GM23338 (cell line): ENCODE results near the gene TTLL9. TPM values are rescaled to one million over a fixed set of nuclear protein-coding genes. Genes with fewer than 3 reads are reported as not detected.
A peak's percentile ranks its signal among the peaks of the same experiment; 100 is the strongest.

Source experiments
- ATAC-seq: fragments of 200-7000 bp; cut with Tn5 transposase; 3 replicates; pipeline ENCODE4 v1.9.1; 2020
- DNase-seq: peaks from one replicate; pipeline ENCODE4 v3.0.0-alpha.2; 2015; ENCODE audit warnings: low spot score
- H2AFZ ChIP-seq: fragments of 200-600 bp; sonication (generic); 2 replicates; pipeline ENCODE4 v1.8.0; 2016; ENCODE audit warnings: antibody characterized with exemption, mild to moderate bottlenecking, moderate library complexity
- H3F3A ChIP-seq: fragments of 200-600 bp; sonication (generic); replicated peaks from 2 replicates; pipeline ENCODE4 v1.8.0; 2017; ENCODE audit warnings: antibody characterized with exemption, mixed run types, low read depth
- H3K27ac ChIP-seq: fragments of 200-600 bp; sonication (generic); 2 replicates; pipeline ENCODE4 v1.6.1; 2016; ENCODE audit warnings: low read depth
- H3K27me3 ChIP-seq: fragments of 200-600 bp; sonication (generic); 2 replicates; pipeline ENCODE4 v1.8.0; 2016; ENCODE audit warnings: mild to moderate bottlenecking, mixed run types, moderate library complexity; ENCODE audit not compliant: insufficient read depth
- H3K36me3 ChIP-seq: fragments of 200-600 bp; sonication (generic); 2 replicates; pipeline ENCODE4 v1.8.0; 2016; ENCODE audit warnings: mild to moderate bottlenecking; ENCODE audit not compliant: insufficient read depth
- H3K4me1 ChIP-seq: fragments of 200-600 bp; sonication (generic); 2 replicates; pipeline ENCODE4 v1.8.0; 2016; ENCODE audit warnings: mild to moderate bottlenecking, moderate library complexity; ENCODE audit not compliant: insufficient read depth
- H3K4me2 ChIP-seq: fragments of 200-600 bp; sonication (generic); 2 replicates; pipeline ENCODE4 v1.7.1; 2017; ENCODE audit warnings: mixed run types
- H3K4me3 ChIP-seq: fragments of 200-600 bp; sonication (generic); 2 replicates; pipeline ENCODE4 v1.6.1; 2016; ENCODE audit warnings: mixed run types
- H3K79me2 ChIP-seq: fragments of 200-600 bp; sonication (generic); replicated peaks from 2 replicates; pipeline ENCODE4 v1.8.0; 2017; ENCODE audit warnings: mild to moderate bottlenecking; ENCODE audit not compliant: insufficient read depth
- H3K9me2 ChIP-seq: fragments of 200-600 bp; sonication (generic); 2 replicates; pipeline ENCODE4 v1.8.0; 2017; ENCODE audit not compliant: insufficient read depth
- H4K20me1 ChIP-seq: fragments of 200-600 bp; sonication (generic); replicated peaks from 2 replicates; pipeline ENCODE4 v1.8.0; 2017; ENCODE audit warnings: mild to moderate bottlenecking; ENCODE audit not compliant: insufficient read depth
- H3K27ac Mint-ChIP-seq: 2 replicates; pipeline ENCODE4 v1.8.0; 2020; ENCODE audit warnings: inconsistent platforms, mild to moderate bottlenecking, moderate library complexity, mixed read lengths
- H3K27me3 Mint-ChIP-seq: 3 replicates; pipeline ENCODE4 v1.8.0; 2022; ENCODE audit warnings: low read depth, mild to moderate bottlenecking, moderate library complexity, mixed read lengths, inconsistent platforms; ENCODE audit not compliant: insufficient read depth, poor library complexity
- H3K36me3 Mint-ChIP-seq: 3 replicates; pipeline ENCODE4 v1.8.0; 2021; ENCODE audit warnings: low read depth, mild to moderate bottlenecking, inconsistent platforms, moderate library complexity, mixed read lengths
- H3K4me1 Mint-ChIP-seq: 3 replicates; pipeline ENCODE4 v1.8.0; 2020; ENCODE audit warnings: mild to moderate bottlenecking, inconsistent platforms, mixed read lengths
- H3K4me3 Mint-ChIP-seq: 3 replicates; pipeline ENCODE4 v1.8.0; 2021; ENCODE audit warnings: moderate library complexity, mild to moderate bottlenecking, inconsistent platforms, mixed read lengths
- H3K9me3 Mint-ChIP-seq: 3 replicates; pipeline ENCODE4 v1.8.0; 2020; ENCODE audit warnings: moderate library complexity, mild to moderate bottlenecking, inconsistent platforms, mixed read lengths
- CREB1 ChIP-seq: fragments of 250-450 bp; sonication (Bioruptor Pico); IDR thresholded peaks from 2 replicates; pipeline ENCODE4 v1.5.0; 2020; ENCODE audit warnings: low read depth, mild to moderate bottlenecking, moderate library complexity
- EZH2 ChIP-seq: fragments of 200-600 bp; sonication (generic); IDR thresholded peaks from one replicate; pipeline ENCODE4 v1.8.0; 2017; ENCODE audit warnings: antibody characterized with exemption, mild to moderate bottlenecking, low read depth; ENCODE audit not compliant: unreplicated experiment
- EZH2phosphoT487 ChIP-seq: fragments of 200-600 bp; sonication (generic); IDR thresholded peaks from one replicate; pipeline ENCODE4 v1.8.1; 2018; ENCODE audit warnings: antibody characterized with exemption; ENCODE audit not compliant: unreplicated experiment
- JUNB ChIP-seq: IDR thresholded peaks from one replicate; pipeline ENCODE4 v1.6.1; 2016; ENCODE audit warnings: antibody characterized with exemption; ENCODE audit not compliant: unreplicated experiment
- NANOG ChIP-seq: IDR thresholded peaks from 2 replicates; pipeline ENCODE4 v1.6.1; 2016; ENCODE audit warnings: antibody characterized with exemption, borderline replicate concordance
- POLR2AphosphoS5 ChIP-seq: IDR thresholded peaks from 2 replicates; pipeline ENCODE4 v1.6.1; 2016; ENCODE audit warnings: antibody characterized with exemption, low read depth
- STAT1 ChIP-seq: IDR thresholded peaks from one replicate; pipeline ENCODE4 v1.6.1; 2016; ENCODE audit warnings: antibody characterized with exemption; ENCODE audit not compliant: unreplicated experiment
- ZNF114 ChIP-seq: fragments of 250-450 bp; sonication (Bioruptor Pico); IDR thresholded peaks from 2 replicates; pipeline ENCODE4 v1.5.0; 2020; ENCODE audit warnings: mild to moderate bottlenecking, moderate library complexity
- ZNF331 ChIP-seq: fragments of 250-450 bp; sonication (Bioruptor Pico); IDR thresholded peaks from 2 replicates; pipeline ENCODE4 v1.5.0; 2020; ENCODE audit warnings: low read depth, mild to moderate bottlenecking, moderate library complexity
- polyA plus RNA-seq: library from polyadenylated mRNA; unstranded; fragments of >200 nt; fragmentation: Nextera tagmentation; extraction: Ambion mirVana; gene quantifications from 2 replicates; pipeline ENCODE4 v1.2.1, GENCODE V29; 2016
- total RNA-seq: library from RNA; depleted of rRNA; stranded (reverse); fragments of >200 nt; shearing (Covaris generic); gene quantifications from 2 replicates; pipeline ENCODE4 v1.2.3, GENCODE V29; 2014
- TF ChIP-seq, protein P1 (sequence below): IDR thresholded peaks from 2 replicates; pipeline ENCODE4 v1.6.1; 2016; ENCODE audit warnings: antibody characterized with exemption
- TF ChIP-seq, protein P2 (sequence below): IDR thresholded peaks from one replicate; pipeline ENCODE4 v1.6.1; 2018; ENCODE audit warnings: antibody characterized with exemption; ENCODE audit not compliant: unreplicated experiment
- TF ChIP-seq, protein P3 (sequence below), 2 experiments: fragments of 200-600 bp in 1 of 2; sonication (generic) in 1 of 2; conservative IDR thresholded peaks; 2 replicates each; pipeline versions ENCODE4 v1.5.1 to v1.6.1; 2016 to 2017; ENCODE audit warnings: antibody characterized with exemption in 2 of 2, low read depth in 2 of 2, mild to moderate bottlenecking in 2 of 2, moderate library complexity in 1 of 2
- TF ChIP-seq, protein P4 (sequence below): fragments of 250-450 bp; sonication (Bioruptor Pico); IDR thresholded peaks from 2 replicates; pipeline ENCODE4 v1.5.0; 2020; ENCODE audit warnings: mild to moderate bottlenecking, moderate library complexity

TTLL9 gene
- total and polyA plus RNA-seq, 2 experiments from 2014 or later = not detected

DNA sequence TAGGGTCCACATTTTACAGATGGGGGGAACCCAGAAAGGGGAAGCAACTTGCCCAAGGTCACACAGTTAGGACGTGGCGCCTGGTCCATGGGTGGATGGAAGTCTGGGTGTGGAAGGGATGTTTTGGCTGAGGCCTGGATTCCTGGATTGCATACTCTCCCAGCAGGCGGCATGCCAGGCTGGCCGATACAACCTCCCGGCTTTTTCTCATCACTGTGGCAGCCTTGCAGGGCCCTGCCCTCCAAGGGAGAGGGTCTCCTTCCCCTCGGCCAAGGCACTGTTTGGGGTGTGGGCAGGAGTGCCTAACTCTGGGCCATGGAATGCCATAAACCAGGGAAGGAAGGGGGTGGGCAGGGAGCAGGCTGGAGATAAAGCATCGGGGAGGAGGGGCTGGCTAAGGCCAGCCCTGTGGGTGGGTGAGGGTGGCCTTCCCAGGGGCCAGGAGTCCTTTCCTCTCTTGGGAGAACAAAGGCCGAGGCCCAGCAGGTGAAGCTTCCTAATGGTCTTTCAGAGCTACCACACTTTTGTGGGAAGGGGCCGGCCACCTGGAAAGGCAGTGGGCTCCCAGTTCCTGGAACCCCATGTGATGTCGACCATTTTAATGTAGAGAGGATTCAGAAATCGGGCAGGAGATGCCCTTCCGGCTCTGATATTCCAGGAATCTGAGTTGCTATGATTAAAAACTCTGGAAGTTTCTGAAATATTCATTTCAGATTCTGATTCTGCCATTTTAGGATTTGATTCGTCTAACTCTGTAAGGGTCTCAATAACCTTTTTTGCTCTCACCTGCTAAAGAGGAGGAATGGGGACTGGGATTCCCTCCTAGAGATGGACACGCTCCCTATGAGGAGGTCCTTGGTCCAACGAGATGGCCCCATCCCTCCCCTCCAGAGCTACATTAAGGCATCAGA, 29.3 kb upstream of the TTLL9 start:
- 0 out of 2 replicates have a peak overlapping the region, but pooled peaks have one; percentile 20 for H3K4me2 ChIP-seq
- H3K27ac Mint-ChIP-seq = no peak overlapping the region
- 0 out of 2 replicates have a peak, but pooled peaks cover 5% of the 10 kb centered on the region for H3K9me2 ChIP-seq
- no peak overlapping the region; the same call in 2 of the 3 replicates for H3K4me3 Mint-ChIP-seq
- H4K20me1 ChIP-seq = no peaks in the 10 kb centered on the region
- H3F3A ChIP-seq = 0 out of 2 replicates have a peak, but pooled peaks cover 2% of the 10 kb centered on the region
- H3K36me3 Mint-ChIP-seq = no peaks in the 10 kb centered on the region
- peaks cover 27% of the 10 kb centered on the region for H3K4me1 Mint-ChIP-seq
- no peaks in the 10 kb centered on the region for H3K79me2 ChIP-seq
- H3K36me3 ChIP-seq = no peaks in the 10 kb centered on the region
- DNase-seq = no peak
- no peaks in the 10 kb centered on the region for H3K27me3 ChIP-seq
- peak; percentile 7; the same call in 1 of the 3 replicates for ATAC-seq
- H2AFZ ChIP-seq = peak overlapping the region; percentile 80
- no peak overlapping the region for H3K27ac ChIP-seq
- H3K4me1 ChIP-seq = peaks cover 21% of the 10 kb centered on the region; the same call in 1 of the 2 replicates
- H3K27me3 Mint-ChIP-seq = peaks cover 4% of the 10 kb centered on the region
- H3K4me3 ChIP-seq = no peak overlapping the region
- H3K9me3 Mint-ChIP-seq = peaks cover 15% of the 10 kb centered on the region; the same call in 2 of the 3 replicates
- TF ChIP-seq STAT1 (no peak), ZNF114 (CRISPR knock-in tag) (no peak), EZH2phosphoT487 (no peak), NANOG (no peak), ZNF331 (CRISPR knock-in tag) (no peak), POLR2AphosphoS5 (no peak), EZH2 (no peak), CREB1 (CRISPR knock-in tag) (no peak), JUNB (no peak)
- TF ChIP-seq, protein P1, sequence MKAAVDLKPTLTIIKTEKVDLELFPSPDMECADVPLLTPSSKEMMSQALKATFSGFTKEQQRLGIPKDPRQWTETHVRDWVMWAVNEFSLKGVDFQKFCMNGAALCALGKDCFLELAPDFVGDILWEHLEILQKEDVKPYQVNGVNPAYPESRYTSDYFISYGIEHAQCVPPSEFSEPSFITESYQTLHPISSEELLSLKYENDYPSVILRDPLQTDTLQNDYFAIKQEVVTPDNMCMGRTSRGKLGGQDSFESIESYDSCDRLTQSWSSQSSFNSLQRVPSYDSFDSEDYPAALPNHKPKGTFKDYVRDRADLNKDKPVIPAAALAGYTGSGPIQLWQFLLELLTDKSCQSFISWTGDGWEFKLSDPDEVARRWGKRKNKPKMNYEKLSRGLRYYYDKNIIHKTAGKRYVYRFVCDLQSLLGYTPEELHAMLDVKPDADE = no peak
- TF ChIP-seq, protein P2, sequence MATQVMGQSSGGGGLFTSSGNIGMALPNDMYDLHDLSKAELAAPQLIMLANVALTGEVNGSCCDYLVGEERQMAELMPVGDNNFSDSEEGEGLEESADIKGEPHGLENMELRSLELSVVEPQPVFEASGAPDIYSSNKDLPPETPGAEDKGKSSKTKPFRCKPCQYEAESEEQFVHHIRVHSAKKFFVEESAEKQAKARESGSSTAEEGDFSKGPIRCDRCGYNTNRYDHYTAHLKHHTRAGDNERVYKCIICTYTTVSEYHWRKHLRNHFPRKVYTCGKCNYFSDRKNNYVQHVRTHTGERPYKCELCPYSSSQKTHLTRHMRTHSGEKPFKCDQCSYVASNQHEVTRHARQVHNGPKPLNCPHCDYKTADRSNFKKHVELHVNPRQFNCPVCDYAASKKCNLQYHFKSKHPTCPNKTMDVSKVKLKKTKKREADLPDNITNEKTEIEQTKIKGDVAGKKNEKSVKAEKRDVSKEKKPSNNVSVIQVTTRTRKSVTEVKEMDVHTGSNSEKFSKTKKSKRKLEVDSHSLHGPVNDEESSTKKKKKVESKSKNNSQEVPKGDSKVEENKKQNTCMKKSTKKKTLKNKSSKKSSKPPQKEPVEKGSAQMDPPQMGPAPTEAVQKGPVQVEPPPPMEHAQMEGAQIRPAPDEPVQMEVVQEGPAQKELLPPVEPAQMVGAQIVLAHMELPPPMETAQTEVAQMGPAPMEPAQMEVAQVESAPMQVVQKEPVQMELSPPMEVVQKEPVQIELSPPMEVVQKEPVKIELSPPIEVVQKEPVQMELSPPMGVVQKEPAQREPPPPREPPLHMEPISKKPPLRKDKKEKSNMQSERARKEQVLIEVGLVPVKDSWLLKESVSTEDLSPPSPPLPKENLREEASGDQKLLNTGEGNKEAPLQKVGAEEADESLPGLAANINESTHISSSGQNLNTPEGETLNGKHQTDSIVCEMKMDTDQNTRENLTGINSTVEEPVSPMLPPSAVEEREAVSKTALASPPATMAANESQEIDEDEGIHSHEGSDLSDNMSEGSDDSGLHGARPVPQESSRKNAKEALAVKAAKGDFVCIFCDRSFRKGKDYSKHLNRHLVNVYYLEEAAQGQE = no peak
- TF ChIP-seq, protein P3, sequence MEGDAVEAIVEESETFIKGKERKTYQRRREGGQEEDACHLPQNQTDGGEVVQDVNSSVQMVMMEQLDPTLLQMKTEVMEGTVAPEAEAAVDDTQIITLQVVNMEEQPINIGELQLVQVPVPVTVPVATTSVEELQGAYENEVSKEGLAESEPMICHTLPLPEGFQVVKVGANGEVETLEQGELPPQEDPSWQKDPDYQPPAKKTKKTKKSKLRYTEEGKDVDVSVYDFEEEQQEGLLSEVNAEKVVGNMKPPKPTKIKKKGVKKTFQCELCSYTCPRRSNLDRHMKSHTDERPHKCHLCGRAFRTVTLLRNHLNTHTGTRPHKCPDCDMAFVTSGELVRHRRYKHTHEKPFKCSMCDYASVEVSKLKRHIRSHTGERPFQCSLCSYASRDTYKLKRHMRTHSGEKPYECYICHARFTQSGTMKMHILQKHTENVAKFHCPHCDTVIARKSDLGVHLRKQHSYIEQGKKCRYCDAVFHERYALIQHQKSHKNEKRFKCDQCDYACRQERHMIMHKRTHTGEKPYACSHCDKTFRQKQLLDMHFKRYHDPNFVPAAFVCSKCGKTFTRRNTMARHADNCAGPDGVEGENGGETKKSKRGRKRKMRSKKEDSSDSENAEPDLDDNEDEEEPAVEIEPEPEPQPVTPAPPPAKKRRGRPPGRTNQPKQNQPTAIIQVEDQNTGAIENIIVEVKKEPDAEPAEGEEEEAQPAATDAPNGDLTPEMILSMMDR (conservative IDR thresholded peaks at IDR 0.05; ENCODE audit: low read depth in 2 of 2) = no peak
- TF ChIP-seq, protein P4, sequence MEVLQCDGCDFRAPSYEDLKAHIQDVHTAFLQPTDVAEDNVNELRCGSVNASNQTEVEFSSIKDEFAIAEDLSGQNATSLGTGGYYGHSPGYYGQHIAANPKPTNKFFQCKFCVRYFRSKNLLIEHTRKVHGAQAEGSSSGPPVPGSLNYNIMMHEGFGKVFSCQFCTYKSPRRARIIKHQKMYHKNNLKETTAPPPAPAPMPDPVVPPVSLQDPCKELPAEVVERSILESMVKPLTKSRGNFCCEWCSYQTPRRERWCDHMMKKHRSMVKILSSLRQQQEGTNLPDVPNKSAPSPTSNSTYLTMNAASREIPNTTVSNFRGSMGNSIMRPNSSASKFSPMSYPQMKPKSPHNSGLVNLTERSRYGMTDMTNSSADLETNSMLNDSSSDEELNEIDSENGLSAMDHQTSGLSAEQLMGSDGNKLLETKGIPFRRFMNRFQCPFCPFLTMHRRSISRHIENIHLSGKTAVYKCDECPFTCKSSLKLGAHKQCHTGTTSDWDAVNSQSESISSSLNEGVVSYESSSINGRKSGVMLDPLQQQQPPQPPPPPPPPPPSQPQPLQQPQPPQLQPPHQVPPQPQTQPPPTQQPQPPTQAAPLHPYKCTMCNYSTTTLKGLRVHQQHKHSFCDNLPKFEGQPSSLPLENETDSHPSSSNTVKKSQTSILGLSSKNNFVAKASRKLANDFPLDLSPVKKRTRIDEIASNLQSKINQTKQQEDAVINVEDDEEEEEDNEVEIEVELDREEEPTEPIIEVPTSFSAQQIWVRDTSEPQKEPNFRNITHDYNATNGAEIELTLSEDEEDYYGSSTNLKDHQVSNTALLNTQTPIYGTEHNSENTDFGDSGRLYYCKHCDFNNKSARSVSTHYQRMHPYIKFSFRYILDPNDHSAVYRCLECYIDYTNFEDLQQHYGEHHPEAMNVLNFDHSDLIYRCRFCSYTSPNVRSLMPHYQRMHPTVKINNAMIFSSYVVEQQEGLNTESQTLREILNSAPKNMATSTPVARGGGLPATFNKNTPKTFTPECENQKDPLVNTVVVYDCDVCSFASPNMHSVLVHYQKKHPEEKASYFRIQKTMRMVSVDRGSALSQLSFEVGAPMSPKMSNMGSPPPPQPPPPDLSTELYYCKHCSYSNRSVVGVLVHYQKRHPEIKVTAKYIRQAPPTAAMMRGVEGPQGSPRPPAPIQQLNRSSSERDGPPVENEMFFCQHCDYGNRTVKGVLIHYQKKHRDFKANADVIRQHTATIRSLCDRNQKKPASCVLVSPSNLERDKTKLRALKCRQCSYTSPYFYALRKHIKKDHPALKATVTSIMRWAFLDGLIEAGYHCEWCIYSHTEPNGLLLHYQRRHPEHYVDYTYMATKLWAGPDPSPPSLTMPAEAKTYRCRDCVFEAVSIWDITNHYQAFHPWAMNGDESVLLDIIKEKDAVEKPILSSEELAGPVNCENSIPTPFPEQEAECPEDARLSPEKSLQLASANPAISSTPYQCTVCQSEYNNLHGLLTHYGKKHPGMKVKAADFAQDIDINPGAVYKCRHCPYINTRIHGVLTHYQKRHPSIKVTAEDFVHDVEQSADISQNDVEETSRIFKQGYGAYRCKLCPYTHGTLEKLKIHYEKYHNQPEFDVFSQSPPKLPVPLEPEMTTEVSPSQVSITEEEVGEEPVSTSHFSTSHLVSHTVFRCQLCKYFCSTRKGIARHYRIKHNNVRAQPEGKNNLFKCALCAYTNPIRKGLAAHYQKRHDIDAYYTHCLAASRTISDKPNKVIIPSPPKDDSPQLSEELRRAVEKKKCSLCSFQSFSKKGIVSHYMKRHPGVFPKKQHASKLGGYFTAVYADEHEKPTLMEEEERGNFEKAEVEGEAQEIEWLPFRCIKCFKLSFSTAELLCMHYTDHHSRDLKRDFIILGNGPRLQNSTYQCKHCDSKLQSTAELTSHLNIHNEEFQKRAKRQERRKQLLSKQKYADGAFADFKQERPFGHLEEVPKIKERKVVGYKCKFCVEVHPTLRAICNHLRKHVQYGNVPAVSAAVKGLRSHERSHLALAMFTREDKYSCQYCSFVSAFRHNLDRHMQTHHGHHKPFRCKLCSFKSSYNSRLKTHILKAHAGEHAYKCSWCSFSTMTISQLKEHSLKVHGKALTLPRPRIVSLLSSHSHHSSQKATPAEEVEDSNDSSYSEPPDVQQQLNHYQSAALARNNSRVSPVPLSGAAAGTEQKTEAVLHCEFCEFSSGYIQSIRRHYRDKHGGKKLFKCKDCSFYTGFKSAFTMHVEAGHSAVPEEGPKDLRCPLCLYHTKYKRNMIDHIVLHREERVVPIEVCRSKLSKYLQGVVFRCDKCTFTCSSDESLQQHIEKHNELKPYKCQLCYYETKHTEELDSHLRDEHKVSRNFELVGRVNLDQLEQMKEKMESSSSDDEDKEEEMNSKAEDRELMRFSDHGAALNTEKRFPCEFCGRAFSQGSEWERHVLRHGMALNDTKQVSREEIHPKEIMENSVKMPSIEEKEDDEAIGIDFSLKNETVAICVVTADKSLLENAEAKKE (CRISPR knock-in tag) = no peak
